H9 (cell line): ENCODE results near the gene KLHL22. TPM values are rescaled to one million over a fixed set of nuclear protein-coding genes. Genes with fewer than 3 reads are reported as not detected.

ENCODE experiments used
- DNase-seq: peaks from one replicate; pipeline ENCODE4 v3.0.0-alpha.2; 2017
- H2AFZ ChIP-seq: one replicate; pipeline ENCODE4 v1.6.1; 2013; ENCODE audit warnings: mild to moderate bottlenecking, low read length, control low read depth, moderate library complexity
- H2AK5ac ChIP-seq: 2 replicates; pipeline ENCODE4 v1.6.1; 2013; ENCODE audit warnings: low read length, control low read depth, mixed read lengths; ENCODE audit not compliant: insufficient read length
- H2BK120ac ChIP-seq: one replicate; pipeline ENCODE4 v1.6.1; 2013; ENCODE audit warnings: low read depth, mild to moderate bottlenecking, low read length, control low read depth, inconsistent platforms; ENCODE audit not compliant: poor library complexity, severe bottlenecking
- H2BK12ac ChIP-seq: 2 replicates; pipeline ENCODE4 v1.6.1; 2013; ENCODE audit warnings: low read length, control low read depth, mixed read lengths, low read depth; ENCODE audit not compliant: insufficient read length
- H2BK15ac ChIP-seq: 2 replicates; pipeline ENCODE4 v1.6.1; 2013; ENCODE audit warnings: low read depth, low read length, control low read depth
- H2BK20ac ChIP-seq: one replicate; pipeline ENCODE4 v1.6.1; 2013; ENCODE audit warnings: low read depth, mild to moderate bottlenecking, low read length, control low read depth, inconsistent platforms; ENCODE audit not compliant: poor library complexity, severe bottlenecking
- H2BK5ac ChIP-seq: 2 replicates; pipeline ENCODE4 v1.6.1; 2013; ENCODE audit warnings: low read length, control low read depth, mixed read lengths; ENCODE audit not compliant: insufficient read length
- H3K14ac ChIP-seq: 2 replicates; pipeline ENCODE4 v1.6.1; 2013; ENCODE audit warnings: low read length, control low read depth; ENCODE audit not compliant: insufficient read depth
- H3K18ac ChIP-seq: 2 replicates; pipeline ENCODE4 v1.6.1; 2013; ENCODE audit warnings: low read depth, mild to moderate bottlenecking, mixed read lengths, low read length, control low read depth; ENCODE audit not compliant: insufficient read length
- H3K23ac ChIP-seq: 2 replicates; pipeline ENCODE4 v1.6.1; 2013; ENCODE audit warnings: low read length, control low read depth, mixed read lengths, low read depth; ENCODE audit not compliant: insufficient read length
- H3K23me2 ChIP-seq: 2 replicates; pipeline ENCODE4 v1.6.1; 2013; ENCODE audit warnings: low read depth, mild to moderate bottlenecking, mixed read lengths, low read length, control low read depth; ENCODE audit not compliant: insufficient read length, poor library complexity, severe bottlenecking
- H3K27ac ChIP-seq: 2 replicates; pipeline ENCODE4 v1.5.1; 2013; ENCODE audit warnings: low read length, control low read depth, mixed read lengths, low read depth; ENCODE audit not compliant: insufficient read length
- H3K27me3 ChIP-seq: 2 replicates; pipeline ENCODE4 v1.6.1; 2013; ENCODE audit warnings: low read length, control low read depth, inconsistent platforms; ENCODE audit not compliant: insufficient read depth
- H3K4ac ChIP-seq: 2 replicates; pipeline ENCODE4 v1.6.1; 2013; ENCODE audit warnings: low read depth, mild to moderate bottlenecking, control low read depth, inconsistent platforms, low read length, moderate library complexity
- H3K4me1 ChIP-seq: 2 replicates; pipeline ENCODE4 v1.6.1; 2013; ENCODE audit warnings: low read length, control low read depth, inconsistent platforms; ENCODE audit not compliant: insufficient read depth
- H3K4me2 ChIP-seq: 2 replicates; pipeline ENCODE4 v1.6.1; 2013; ENCODE audit warnings: low read length, control low read depth, mixed read lengths; ENCODE audit not compliant: insufficient read length, insufficient read depth
- H3K56ac ChIP-seq: 2 replicates; pipeline ENCODE4 v1.6.1; 2013; ENCODE audit warnings: low read depth, mild to moderate bottlenecking, mixed read lengths, low read length, control low read depth; ENCODE audit not compliant: insufficient read length
- H3K79me1 ChIP-seq: 2 replicates; pipeline ENCODE4 v1.6.1; 2013; ENCODE audit warnings: low read depth, mild to moderate bottlenecking, moderate library complexity, low read length, control low read depth, inconsistent platforms; ENCODE audit not compliant: insufficient read depth, poor library complexity, severe bottlenecking
- H3K79me2 ChIP-seq: 2 replicates; pipeline ENCODE4 v1.6.1; 2013; ENCODE audit warnings: low read length, control low read depth, inconsistent platforms; ENCODE audit not compliant: insufficient read depth
- H3K9ac ChIP-seq: 2 replicates; pipeline ENCODE4 v1.6.1; 2013; ENCODE audit warnings: low read length, control low read depth, mixed read lengths; ENCODE audit not compliant: insufficient read length; ENCODE audit errors: extremely low read depth
- H3K9me3 ChIP-seq: one replicate; pipeline ENCODE4 v1.6.1; 2013; ENCODE audit warnings: low read depth, low read length, inconsistent platforms; ENCODE audit not compliant: control insufficient read depth
- H3T11ph ChIP-seq: one replicate; pipeline ENCODE4 v1.6.1; 2013; ENCODE audit warnings: mild to moderate bottlenecking, low read length, control low read depth, inconsistent platforms
- H4K20me1 ChIP-seq: one replicate; pipeline ENCODE4 v1.6.1; 2013; ENCODE audit not compliant: control insufficient read depth, insufficient read length, insufficient read depth
- H4K5ac ChIP-seq: 2 replicates; pipeline ENCODE4 v1.6.1; 2013; ENCODE audit warnings: low read depth, mild to moderate bottlenecking, mixed read lengths, low read length, control low read depth; ENCODE audit not compliant: insufficient read length
- H4K8ac ChIP-seq: replicated peaks from 2 replicates; pipeline ENCODE4 v1.6.1; 2013; ENCODE audit warnings: low read length, control low read depth, mixed read lengths, low read depth; ENCODE audit not compliant: insufficient read length
- H4K91ac ChIP-seq: 2 replicates; pipeline ENCODE4 v1.6.1; 2013; ENCODE audit warnings: low read depth, mild to moderate bottlenecking, moderate library complexity, mixed read lengths, low read length, control low read depth; ENCODE audit not compliant: insufficient read length
- H3K27ac Mint-ChIP-seq, 3 experiments: 2 replicates in 2 of 3; 3 replicates in 1 of 3; pipeline ENCODE4 v1.8.0; 2020 to 2021; ENCODE audit warnings: mixed read lengths in 3 of 3, mild to moderate bottlenecking in 1 of 3, moderate library complexity in 1 of 3
- H3K27me3 Mint-ChIP-seq: 2 replicates; pipeline ENCODE4 v1.8.0; 2021; ENCODE audit warnings: low read depth, mild to moderate bottlenecking, moderate library complexity, mixed read lengths
- H3K36me3 Mint-ChIP-seq, 3 experiments: 2 replicates in 2 of 3; 3 replicates in 1 of 3; pipeline ENCODE4 v1.8.0; 2020 to 2021; ENCODE audit warnings: low read depth in 3 of 3, mixed read lengths in 3 of 3; ENCODE audit not compliant: insufficient read depth in 1 of 3
- H3K4me1 Mint-ChIP-seq, 2 experiments: 2 replicates each; pipeline ENCODE4 v1.8.0; 2020; ENCODE audit warnings: mixed read lengths in 2 of 2
- H3K4me3 Mint-ChIP-seq, 2 experiments: 2 replicates in 1 of 2; 3 replicates in 1 of 2; pipeline ENCODE4 v1.8.0; 2020 to 2021; ENCODE audit warnings: mild to moderate bottlenecking in 2 of 2, mixed read lengths in 2 of 2, moderate library complexity in 1 of 2
- H3K9me3 Mint-ChIP-seq, 2 experiments: 2 replicates in 1 of 2; 3 replicates in 1 of 2; pipeline ENCODE4 v1.8.0; 2020; ENCODE audit warnings: mild to moderate bottlenecking in 2 of 2, mixed read lengths in 2 of 2, moderate library complexity in 1 of 2
- CTCF ChIP-seq: fragments of 200-600 bp; sonication (generic); conservative IDR thresholded peaks from 3 replicates; pipeline ENCODE4 v1.8.0; 2021; ENCODE audit warnings: antibody characterized with exemption, mild to moderate bottlenecking
- WGBS: extraction: QIAGEN DNeasy Blood & Tissue Kit; methylation state at CpG from one replicate; pipeline ENCODE4 v1.1.7; 2013; ENCODE audit warnings: missing lambda C conversion rate, low lambda C conversion rate, mixed read lengths; ENCODE audit not compliant: insufficient read length; ENCODE audit errors: extremely low coverage; 5-methylcytosine and 5-hydroxymethylcytosine counted together
- total RNA-seq: library from RNA; stranded (reverse); gene quantifications from 2 replicates; pipeline ENCODE4 v1.2.1, GENCODE V29; 2021

The KLHL22 gene
- total RNA-seq, 1 experiment from 2014 or later, result 11.9 TPM

GRCh38 chr22:20526628-20527355 is 31.2 kb upstream of the KLHL22 start:
- no peak overlapping the region for H4K91ac ChIP-seq
- no peak for DNase-seq
- no peak overlapping the region for H3K18ac ChIP-seq
- H4K8ac ChIP-seq, result no peak overlapping the region
- H3K9me3 Mint-ChIP-seq, result peaks cover 5 to 8% of the 10 kb centered on the region in 2 experiments
- H4K20me1 ChIP-seq, result no peaks in the 10 kb centered on the region
- no peak overlapping the region for H3K4me3 Mint-ChIP-seq
- H2AFZ ChIP-seq, result no peak overlapping the region
- no CpG with 5 or more reads among the region's 6 CpGs for WGBS
- H3K23ac ChIP-seq, result no peak overlapping the region
- H4K5ac ChIP-seq, result no peak overlapping the region
- H2BK12ac ChIP-seq, result no peak overlapping the region
- H3K4ac ChIP-seq, result no peak overlapping the region
- H3K27me3 Mint-ChIP-seq, result no peaks in the 10 kb centered on the region
- H2BK5ac ChIP-seq, result no peak overlapping the region
- H3K14ac ChIP-seq, result no peak overlapping the region
- no peak overlapping the region for H3K27ac ChIP-seq
- H3K36me3 Mint-ChIP-seq, result peaks cover 14 to 26% (median 17%) of the 10 kb centered on the region in 3 experiments
- no peak overlapping the region for H2BK120ac ChIP-seq
- peaks cover 3% of the 10 kb centered on the region; the same call in 1 of the 2 replicates for H3K4me1 ChIP-seq
- no peak for TF ChIP-seq CTCF
- no peak overlapping the region for H3K9ac ChIP-seq
- no peak overlapping the region for H2BK20ac ChIP-seq
- H3K79me2 ChIP-seq, result peaks cover 6% of the 10 kb centered on the region; the same call in 1 of the 2 replicates
- H3K23me2 ChIP-seq, result no peaks in the 10 kb centered on the region
- no peak overlapping the region for H2AK5ac ChIP-seq
- H3K4me1 Mint-ChIP-seq, result peaks cover 33 to 39% of the 10 kb centered on the region in 2 experiments
- H3T11ph ChIP-seq, result no peak overlapping the region
- no peak overlapping the region for H3K56ac ChIP-seq
- H3K9me3 ChIP-seq, result no peaks in the 10 kb centered on the region
- peak overlapping the region in 2 of 3 experiments; percentile 57 to 81; a peak in 2 of 7 replicates for H3K27ac Mint-ChIP-seq
- no peak overlapping the region for H3K4me2 ChIP-seq
- no peaks in the 10 kb centered on the region for H3K27me3 ChIP-seq
- no peak overlapping the region for H2BK15ac ChIP-seq
- H3K79me1 ChIP-seq, result peaks cover 6% of the 10 kb centered on the region
